Measurements from ENCODE around the gene CFLAR. TPM values are rescaled to one million over a fixed set of nuclear protein-coding genes. Genes with fewer than 3 reads are reported as not detected.
"Not testable (repeated sequence)": the region's sequence is repeated elsewhere in the genome, so short reads cannot be mapped to it uniquely, and the experiment has no call there.

The CFLAR gene
- total and polyA plus RNA-seq, 2 experiments from 2014 or later: 5.1 to 13.5 TPM

GRCh38 chr2:201114846-201115245 is 1.1 kb upstream of the CFLAR start:
- Histone ChIP-seq H3K36me3 (no peaks in the 10 kb centered on the region), H3K9me3 (ENCODE audit: low read depth) (no peaks in the 10 kb centered on the region), H3K27me3 (no peaks in the 10 kb centered on the region), H3K27ac (no peak overlapping the region), H3K4me1 (ENCODE audit: low read depth) (no peaks in the 10 kb centered on the region), H3K4me3 (no peak overlapping the region)
- no peak for TF ChIP-seq CTCF (IDR thresholded peaks at IDR 0.05; ENCODE audit: low read depth, low read length)
- peak in 1 of 2 donors; percentile 29 for DNase-seq (ENCODE audit: low read depth in 1 of 2, low spot score in 1 of 2)

- H3K9me3 ChIP-seq (ENCODE audit: low read depth): no peaks in the 10 kb centered on the region
- peak; percentile 40 for TF ChIP-seq CTCF (IDR thresholded peaks at IDR 0.05; ENCODE audit: low read depth, low read length)
- H3K27ac ChIP-seq: no peak overlapping the region
- H3K27me3 ChIP-seq: no peaks in the 10 kb centered on the region
- H3K4me3 ChIP-seq: peak overlapping the region; percentile 29
- DNase-seq (ENCODE audit: low read depth in 1 of 2, low spot score in 1 of 2): peak in 1 of 2 donors; percentile 91
- H3K4me1 ChIP-seq (ENCODE audit: low read depth): no peaks in the 10 kb centered on the region
- no peaks in the 10 kb centered on the region for H3K36me3 ChIP-seq
These were observed 1.2 kb downstream of the CFLAR start for GRCh38 chr2:201116959-201117734.

- not testable (repeated sequence) for H3K27me3 ChIP-seq; H3K36me3 ChIP-seq; H3K9me3 ChIP-seq (ENCODE audit: low read depth); H3K4me1 ChIP-seq (ENCODE audit: low read depth); H3K27ac ChIP-seq; H3K4me3 ChIP-seq; DNase-seq (ENCODE audit: low read depth in 1 of 2, low spot score in 1 of 2)
These were observed 1.8 kb downstream of the CFLAR start for GRCh38 chr2:201117735-201118094.

GRCh38 chr2:201118121-201118960 is 2.4 kb downstream of the CFLAR start:
- H3K9me3 ChIP-seq (ENCODE audit: low read depth): no peaks in the 10 kb centered on the region
- TF ChIP-seq CTCF (IDR thresholded peaks at IDR 0.05; ENCODE audit: low read depth, low read length): peak; percentile 60
- peak overlapping the region; percentile 63 for H3K27ac ChIP-seq
- DNase-seq (ENCODE audit: low read depth in 1 of 2, low spot score in 1 of 2): peak; percentile 51 to 87
- H3K4me1 ChIP-seq (ENCODE audit: low read depth): no peaks in the 10 kb centered on the region
- H3K4me3 ChIP-seq: peak overlapping the region; percentile 29
- H3K27me3 ChIP-seq: no peaks in the 10 kb centered on the region
- H3K36me3 ChIP-seq: no peaks in the 10 kb centered on the region

GRCh38 chr2:201118961-201119854 is 3.2 kb downstream of the CFLAR start:
- H3K27me3 ChIP-seq: no peaks in the 10 kb centered on the region
- H3K27ac ChIP-seq: peak overlapping the region; percentile 63
- H3K9me3 ChIP-seq (ENCODE audit: low read depth): no peaks in the 10 kb centered on the region
- H3K4me3 ChIP-seq: peak overlapping the region; percentile 29
- DNase-seq (ENCODE audit: low read depth in 1 of 2, low spot score in 1 of 2): peak; percentile 25 to 59
- no peaks in the 10 kb centered on the region for H3K4me1 ChIP-seq (ENCODE audit: low read depth)
- TF ChIP-seq CTCF (IDR thresholded peaks at IDR 0.05; ENCODE audit: low read depth, low read length): no peak
- H3K36me3 ChIP-seq: no peaks in the 10 kb centered on the region
